H1 (cell line): ENCODE results near the gene PNLDC1. TPM values are rescaled to one million over a fixed set of nuclear protein-coding genes. Genes with fewer than 3 reads are reported as not detected.

ENCODE experiments used
- JUND ChIP-seq: IDR thresholded peaks from 2 replicates; pipeline ENCODE4 v1.6.1; 2011; ENCODE audit warnings: mild to moderate bottlenecking, improper control_type of control experiment, low read length
- MAX ChIP-seq: IDR thresholded peaks from 2 replicates; pipeline ENCODE4 v1.6.1; 2012; ENCODE audit warnings: inconsistent platforms
- RBBP5 ChIP-seq: IDR thresholded peaks from 2 replicates; pipeline ENCODE4 v1.7.1; 2012; ENCODE audit warnings: low read depth, mild to moderate bottlenecking, inconsistent platforms, low read length, moderate library complexity, borderline replicate concordance
- SIX5 ChIP-seq: IDR thresholded peaks from 2 replicates; pipeline ENCODE4 v1.6.1; 2011; ENCODE audit warnings: mild to moderate bottlenecking, low read depth, low read length
- polyA plus RNA-seq, 7 experiments: library from polyadenylated mRNA; depleted of rRNA in 3 of 7; stranded (reverse) in 5 of 7; unstranded in 2 of 7; fragments of >200 nt in 5 of 7; fragments of 200-250 nt in 2 of 7; gene quantifications; 1 replicate in 5 of 7; 2 replicates in 1 of 7; 4 replicates in 1 of 7; pipeline versions ENCODE4 v1.2.1 to v1.2.3, GENCODE V29; 2011 to 2013; ENCODE audit warnings: missing spikeins in 2 of 7, mixed read lengths in 2 of 7
- total RNA-seq: library from RNA; stranded (reverse); fragmentation: NEBNext Ultra II Directional; extraction: Animal tissue kit (Norgen Biotek cat#: 25700); gene quantifications from 2 replicates; pipeline ENCODE4 v1.2.1, GENCODE V29; 2021

PNLDC1 gene
- total and polyA plus RNA-seq, 2 of the 8 experiments (the other 6 are each of a cell fraction or from before 2014, with no cell fraction given): 0.15 to 0.34 TPM

GRCh38 chr6:159761873-159762680 lies 38.0 kb upstream of the PNLDC1 start, which contains the start of gene ACAT2 (continued):
- peak; percentile 68; the same call in 1 of the 2 replicates for TF ChIP-seq RBBP5
- TF ChIP-seq JUND: no peak
- TF ChIP-seq MAX: peak; percentile 62; the same call in 1 of the 2 replicates
- no peak for TF ChIP-seq SIX5
